GM21528 (cell line): Measurements from ENCODE around the gene LRBA.

ENCODE experiments used
- ATAC-seq: cut with Tn5 transposase; IDR thresholded peaks from one replicate; pipeline ENCODE4 v1.9.1; 2021; ENCODE audit warnings: mild to moderate bottlenecking, moderate library complexity; ENCODE audit not compliant: unreplicated experiment, low FRiP score

Gene LRBA

DNA sequence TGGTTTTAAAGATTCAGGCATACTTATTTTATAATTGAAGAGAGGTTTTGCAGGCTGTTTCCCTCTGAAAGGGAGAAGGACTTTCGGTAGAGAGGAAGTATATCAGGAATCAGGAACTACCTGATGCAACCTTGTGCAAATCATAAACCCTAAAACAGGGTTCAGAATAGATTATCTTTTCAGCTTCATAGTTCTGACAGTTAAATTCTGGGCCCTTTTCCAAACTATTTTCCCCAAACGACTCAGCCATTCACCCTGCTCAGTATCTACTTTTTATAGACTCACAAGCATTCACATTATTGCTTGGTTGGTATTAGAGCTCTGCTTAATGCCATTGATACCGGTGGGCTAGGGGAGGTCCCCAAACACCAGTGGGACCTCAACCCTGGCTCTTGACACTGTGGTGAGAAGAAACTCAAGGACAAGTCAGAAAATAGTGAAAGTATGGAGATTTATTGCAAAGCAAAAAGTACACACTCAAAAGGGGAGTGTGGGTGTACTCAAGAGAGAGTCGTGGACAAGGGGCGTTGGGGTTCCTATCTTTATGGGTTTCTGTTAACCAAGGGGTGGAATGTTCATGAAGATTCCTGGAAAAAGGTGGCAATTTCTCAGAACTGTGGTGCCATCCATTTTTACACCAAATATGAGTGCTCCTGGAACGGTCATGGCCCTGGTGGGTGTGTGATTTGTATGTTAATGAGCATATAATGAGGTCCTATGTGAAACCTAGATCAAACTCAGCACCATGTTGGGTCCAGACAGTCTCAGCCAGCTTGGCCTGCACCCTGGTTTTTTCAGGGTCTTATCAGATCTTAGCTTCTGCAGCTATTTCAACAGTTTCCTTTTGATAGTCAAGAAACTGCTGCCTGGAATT lies 698.5 kb downstream of the LRBA start:
- ATAC-seq: no peak

DNA sequence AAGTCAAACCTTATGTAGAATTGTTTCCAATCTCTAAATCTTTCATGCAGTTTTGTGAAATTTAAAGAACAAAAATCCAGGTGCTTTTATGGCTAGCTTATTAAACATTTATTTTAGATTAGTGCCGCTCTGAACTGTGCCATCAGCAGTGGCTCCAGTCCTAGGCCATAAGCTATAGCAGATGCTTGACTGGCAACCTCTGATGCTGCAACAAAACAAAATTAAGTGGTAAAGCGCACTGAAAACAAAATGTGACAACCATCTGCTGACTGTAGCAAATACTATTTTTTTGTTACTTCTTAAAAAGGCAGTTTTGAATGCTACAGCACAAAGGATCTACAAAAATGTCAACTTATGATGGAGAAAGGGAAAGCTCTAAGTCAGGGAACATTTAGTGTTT lies 699.4 kb downstream of the LRBA start:
- no peak for ATAC-seq

DNA sequence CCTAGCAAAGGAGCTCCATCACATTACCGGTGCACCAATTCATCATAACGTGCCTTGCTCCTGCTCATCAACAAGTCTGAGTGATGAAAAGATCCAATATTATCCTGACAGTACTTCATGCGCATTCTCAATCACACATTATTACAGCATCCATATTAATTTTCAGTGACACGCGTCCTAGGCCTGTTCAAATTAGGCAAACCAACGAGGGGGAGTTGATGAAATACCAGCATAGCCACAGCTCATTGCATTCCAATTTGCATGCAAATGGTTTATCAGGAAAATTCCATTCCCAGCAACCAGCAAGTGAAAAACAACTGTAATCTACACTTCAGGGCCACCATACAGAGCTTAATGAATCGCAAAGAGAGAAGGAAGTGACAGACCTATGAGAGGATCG lies 699.9 kb downstream of the LRBA start:
- no peak for ATAC-seq

DNA sequence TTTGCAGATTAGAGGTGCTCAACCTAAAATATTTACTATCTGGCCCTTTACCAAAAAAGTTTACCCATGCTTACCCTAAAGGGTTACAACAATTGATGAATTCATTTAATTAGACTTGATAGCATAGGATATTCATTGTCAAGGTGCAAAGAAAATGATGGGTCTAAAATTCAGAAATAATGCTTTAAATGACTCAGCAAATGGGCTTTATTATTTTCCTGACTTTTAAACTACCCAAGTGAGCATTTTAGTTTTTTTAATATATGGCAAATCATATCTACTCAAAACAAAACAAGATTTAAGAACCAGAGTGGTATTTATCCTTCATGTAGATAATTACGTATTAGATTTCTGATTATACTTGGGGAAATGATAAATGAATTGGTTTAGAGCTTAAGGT lies 701.1 kb downstream of the LRBA start:
- no peak for ATAC-seq

DNA sequence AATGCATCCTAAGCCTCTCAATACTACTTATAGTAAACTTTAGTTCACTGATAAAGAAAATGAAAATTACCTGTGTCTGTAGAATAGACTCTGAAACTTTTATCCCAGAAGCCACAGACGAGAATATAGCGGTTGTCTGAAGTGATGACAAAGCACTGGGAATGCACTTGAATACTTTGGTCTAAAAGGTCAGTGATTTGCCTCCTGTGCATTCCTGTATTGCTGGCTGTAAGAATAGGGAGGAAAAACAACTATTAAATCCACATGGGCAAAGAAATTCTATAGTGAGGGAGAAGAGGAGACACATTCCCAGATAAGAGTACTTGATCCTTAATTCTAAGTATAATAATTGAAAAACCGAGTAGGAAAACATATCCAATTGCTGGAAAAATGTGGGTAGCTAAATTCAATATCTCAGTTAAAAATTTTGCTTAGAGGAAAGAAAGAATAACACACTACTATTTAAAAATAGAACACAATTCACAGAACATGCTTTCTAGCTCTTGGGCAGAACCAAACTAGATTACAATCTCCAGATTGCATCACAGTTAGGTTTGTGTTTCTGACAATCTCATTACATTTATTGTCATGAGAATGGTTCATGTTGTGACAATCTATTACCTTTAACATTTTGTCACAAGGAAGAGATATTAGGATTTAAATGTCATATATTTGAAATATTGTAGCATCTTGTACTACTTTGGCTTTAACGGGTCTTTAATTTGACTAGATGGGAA lies 704.8 kb downstream of the LRBA start:
- ATAC-seq: no peak

DNA sequence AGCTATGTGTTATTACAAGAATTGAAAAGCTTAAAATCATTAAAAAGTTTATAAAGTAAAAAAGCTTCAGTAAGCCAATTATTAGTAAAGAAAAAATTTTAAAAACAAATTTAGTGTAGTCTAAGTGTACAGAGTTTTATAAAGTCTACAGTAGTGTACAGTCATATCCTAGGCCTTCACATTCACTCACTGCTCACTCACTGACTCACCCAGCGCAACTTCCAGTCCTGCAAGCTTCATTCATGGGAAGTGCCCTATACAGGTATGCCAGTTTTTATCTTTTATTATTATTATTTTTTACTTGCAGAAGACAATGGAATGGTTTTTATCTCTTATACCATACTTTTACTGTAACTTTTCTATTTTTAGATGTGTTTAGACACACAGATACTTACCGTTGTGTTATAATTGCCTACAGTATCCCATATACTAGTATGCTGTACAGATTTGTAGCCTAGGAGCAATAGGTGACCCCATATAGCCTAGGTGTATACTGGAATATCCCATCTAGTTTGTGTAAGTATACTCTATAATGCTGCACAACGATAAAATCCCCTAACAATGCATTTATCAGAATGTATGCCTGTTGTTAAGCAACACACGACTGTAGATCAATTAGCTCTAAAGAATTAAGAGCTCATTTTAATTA lies 706.1 kb downstream of the LRBA start:
- ATAC-seq: no peak

DNA sequence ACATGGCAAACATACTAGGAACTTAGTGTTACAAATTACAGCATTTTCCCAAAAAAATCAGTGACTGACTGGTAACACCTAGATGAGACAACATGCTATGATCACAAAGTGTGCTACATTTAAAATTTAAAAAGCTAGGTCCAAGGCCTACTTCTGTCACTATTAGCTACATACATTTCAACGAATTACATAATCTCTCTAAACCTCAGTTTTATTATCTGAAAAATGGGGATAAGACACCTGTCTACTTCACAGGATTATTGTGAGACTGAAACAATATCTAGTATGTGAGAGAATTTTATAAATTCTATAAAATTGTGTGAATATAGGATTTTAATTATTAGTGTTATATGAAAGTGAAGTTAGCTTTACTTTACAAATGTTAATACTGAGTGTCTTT lies 708.4 kb downstream of the LRBA start:
- ATAC-seq: no peak

DNA sequence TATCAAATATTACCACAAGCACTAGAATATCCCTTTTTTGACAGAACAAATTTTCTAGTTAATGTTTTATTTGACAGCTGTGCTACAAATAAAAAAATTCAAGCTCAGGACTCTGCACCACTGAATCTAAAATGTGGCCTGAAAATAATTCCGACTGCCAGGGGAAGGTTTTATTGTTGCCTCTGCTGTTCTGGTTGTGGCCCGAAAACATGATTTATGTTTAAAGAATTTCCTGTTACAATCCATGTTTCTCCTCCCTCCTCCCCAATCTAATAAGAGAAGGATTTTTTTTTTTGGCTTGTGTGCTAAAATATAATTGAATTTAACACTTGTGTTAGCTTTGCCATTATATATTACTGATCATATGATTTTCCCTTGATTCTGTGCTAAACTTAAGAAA lies 709.1 kb downstream of the LRBA start:
- no peak for ATAC-seq

DNA sequence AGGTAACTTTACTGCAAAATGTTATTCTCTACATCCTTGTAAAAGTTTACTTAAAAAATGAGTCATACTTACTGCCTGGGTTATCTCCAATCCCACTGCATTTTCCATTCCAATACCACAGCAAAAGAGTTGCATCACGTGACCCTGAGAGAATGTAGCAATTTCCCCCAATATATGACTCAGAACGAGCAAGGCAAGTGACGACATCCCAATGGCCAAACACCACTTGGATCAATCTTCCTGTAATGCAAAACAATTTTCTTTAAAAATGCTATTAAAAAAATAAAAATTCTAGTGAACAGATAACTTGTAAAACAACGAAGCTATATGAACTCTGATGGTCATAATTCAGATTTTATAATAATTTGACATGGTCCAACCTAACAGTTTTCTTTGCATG lies 712.5 kb downstream of the LRBA start:
- no peak for ATAC-seq

DNA sequence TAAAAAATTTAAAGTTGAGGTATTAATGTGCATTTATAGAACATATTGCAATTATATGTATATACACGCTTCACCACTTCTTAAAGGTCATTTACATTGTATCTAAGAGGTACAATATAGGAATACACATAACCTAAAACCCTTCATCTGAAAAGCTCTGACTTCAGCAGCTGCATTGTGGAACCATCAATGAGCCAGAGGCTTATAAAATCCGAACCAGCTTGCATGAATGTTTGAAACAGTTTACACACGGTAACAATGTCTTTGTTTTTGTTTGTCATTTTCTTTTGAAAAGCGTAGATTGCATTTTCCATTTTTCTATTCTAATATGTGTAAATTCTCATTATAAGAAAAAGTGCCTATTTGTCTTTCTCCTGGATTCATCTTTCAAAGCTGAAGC lies 715.3 kb downstream of the LRBA start:
- ATAC-seq: no peak

DNA sequence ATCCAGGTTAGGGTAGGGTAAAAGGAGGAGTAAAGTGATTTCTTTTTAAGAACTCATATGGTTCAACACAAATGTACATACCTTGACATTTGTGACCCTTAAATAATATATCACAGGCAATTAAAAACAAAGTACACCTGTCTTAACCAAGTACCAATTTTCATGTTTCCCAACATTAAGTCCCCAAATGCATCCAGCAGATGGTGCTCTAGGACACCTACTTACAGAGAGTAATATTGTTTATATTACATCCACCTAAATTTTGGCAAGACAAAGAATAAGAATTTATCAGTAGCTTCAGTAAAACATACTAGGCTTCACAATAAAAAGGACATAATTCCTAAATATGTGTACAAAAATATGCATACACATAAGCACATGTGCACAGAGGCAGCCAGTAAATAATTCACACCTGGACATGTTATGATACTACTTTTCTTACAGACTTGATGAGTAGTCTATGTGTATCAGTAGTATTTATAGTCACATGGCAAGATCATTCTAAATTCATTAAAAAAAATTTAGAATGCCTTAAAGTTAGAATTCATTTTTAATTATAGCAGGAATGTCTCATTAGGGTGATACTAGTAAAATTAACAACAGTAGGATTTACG lies 717.1 kb downstream of the LRBA start:
- no peak for ATAC-seq

DNA sequence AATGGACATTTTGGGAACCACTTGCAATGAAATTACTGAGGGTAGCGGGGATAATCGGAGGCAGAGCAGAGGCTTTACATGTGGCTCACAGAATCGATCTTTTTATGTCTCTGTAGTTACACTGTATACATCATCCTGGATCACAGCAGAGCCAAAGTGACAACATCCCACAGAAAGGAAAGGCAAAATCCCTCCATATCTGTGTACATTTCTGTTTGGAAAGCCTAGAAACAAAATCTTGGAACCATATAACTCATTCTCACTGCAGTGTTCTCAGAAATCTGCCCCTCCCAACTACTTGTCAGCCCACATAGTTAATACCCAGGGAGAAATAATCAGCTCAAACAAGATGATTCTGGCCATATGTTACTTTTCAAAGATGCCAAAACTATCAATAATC lies 725.2 kb downstream of the LRBA start:
- ATAC-seq: no peak

DNA sequence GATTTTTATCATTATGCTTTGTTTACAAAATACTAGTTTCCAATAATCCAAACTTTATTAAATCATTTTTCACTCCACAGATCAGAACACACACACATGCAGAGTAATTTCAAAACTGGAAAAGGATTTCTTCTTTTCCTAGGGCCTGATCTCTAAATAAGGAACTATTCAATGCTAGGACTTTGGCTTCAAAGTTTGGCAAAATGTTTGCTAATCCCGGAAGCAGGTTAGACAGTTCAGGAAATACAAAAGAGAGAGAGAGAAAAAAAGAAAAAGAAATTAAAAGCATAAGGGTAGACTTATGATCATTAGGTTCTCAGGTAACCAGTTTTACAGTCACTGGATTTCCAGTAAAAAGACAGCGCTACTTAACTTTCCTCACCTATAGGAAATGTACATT lies 725.9 kb downstream of the LRBA start:
- ATAC-seq: no peak

DNA sequence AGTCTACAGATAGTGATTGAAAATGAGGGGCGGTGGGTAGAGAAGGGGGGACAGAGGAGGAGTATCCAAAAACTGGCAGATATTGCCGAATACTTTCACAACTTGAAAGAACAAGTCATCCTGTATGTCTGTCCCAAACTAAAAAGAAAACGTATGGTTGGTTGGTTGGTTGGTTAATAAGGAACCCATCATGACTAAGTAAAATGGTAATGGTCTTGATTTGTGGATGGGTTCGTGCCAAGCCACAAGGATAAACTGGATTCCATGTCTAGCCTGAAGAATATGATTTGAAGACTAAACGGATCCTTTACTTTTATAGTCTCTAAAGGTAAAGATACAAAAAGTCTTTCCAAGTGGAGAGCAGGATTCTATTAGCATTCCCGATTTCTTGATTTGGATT lies 728.4 kb downstream of the LRBA start:
- ATAC-seq: no peak

DNA sequence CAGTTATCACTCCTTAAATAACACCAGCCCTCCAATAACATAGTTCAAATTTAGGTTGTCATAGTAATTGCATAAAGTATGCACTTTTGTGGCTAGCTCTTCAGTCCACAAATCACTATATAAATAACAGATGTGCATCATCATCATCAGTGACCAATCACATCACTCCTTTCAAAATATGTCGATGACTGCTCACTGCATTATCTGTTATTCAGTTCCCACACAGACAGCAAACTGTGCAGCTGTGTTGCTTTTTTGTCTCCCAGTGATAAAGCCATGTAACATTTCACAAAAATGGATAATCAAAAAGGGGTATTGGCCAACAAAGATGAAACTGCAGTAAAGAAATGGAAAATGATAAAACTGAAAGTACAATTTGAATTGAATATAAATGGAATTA lies 731.4 kb downstream of the LRBA start:
- no peak for ATAC-seq

DNA sequence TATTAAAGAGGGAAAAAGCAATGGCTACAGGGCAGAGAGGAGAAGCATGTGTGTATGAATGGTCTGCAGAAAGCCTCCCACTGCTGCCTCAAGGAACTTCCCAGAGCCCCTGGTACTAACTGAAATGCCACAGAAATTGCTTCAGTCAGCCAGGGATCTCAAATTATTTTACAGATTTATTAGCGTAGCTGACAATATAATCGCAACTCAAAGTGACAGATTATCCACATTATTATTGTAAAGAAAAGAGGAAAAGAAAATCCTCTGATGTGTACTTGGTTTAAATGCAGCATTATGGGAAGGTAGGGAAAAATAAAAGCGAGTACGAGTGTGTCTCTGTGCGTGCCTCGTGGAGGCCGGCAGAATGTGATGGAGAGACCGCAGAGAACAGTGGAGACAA lies 734.1 kb downstream of the LRBA start:
- ATAC-seq: no peak

DNA sequence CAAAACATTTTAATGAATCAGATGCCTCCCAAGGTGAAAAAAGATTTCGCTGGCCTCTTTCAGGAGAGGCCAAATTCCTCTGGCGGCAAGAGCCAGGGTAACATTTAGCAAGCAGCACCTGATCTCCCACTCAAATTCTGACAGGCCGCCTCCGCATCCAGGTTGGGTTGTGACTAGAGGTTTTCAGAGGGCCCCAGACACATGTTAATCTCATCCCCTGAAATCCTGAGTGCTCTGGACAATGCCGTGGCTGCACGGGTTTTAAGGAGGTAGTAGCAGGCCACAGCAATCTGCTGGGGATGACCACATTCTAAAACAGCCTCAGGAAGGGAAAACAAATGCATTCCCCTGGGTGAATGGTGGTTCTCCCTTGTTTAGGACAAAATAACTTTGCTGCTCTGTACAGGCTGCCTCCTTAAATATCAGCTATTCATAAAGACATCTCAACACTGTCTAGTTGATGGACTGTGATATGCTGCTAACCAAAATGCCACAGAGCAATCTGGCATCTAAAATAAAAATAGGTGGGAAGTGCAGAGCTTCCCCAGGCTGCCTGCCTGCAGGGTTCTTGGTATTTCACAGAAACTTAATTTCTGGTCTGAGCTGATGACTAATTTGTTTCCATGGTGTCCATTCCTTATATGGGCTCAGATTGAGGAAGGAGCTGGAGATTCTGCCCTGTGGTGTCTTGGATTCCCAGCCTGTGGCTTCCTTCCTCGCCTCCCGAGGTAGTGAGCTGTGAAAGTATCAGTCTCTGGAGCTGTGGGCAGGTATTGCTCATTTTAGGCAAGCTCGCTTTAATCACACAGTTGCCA lies 734.8 kb downstream of the LRBA start:
- no peak for ATAC-seq

DNA sequence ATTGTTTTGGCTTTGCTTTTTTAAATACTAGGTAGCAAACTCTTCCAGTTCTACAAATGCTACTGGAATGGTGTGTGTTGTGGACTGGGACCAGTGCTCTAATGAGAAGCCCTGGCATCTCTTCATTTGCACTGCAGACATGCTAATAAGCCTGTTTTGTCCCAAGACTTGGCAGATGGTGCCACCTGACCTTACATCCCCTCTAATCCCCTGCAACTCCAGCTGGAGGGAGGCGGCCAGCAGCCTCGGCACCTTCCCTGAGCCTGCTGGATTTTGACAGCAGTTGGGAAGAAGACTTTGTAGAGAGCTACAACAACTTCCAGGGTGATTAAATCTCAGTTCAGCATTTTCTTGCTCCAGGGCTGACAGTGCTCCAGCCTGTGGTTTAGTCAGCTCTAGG lies 736.9 kb downstream of the LRBA start:
- no peak for ATAC-seq

DNA sequence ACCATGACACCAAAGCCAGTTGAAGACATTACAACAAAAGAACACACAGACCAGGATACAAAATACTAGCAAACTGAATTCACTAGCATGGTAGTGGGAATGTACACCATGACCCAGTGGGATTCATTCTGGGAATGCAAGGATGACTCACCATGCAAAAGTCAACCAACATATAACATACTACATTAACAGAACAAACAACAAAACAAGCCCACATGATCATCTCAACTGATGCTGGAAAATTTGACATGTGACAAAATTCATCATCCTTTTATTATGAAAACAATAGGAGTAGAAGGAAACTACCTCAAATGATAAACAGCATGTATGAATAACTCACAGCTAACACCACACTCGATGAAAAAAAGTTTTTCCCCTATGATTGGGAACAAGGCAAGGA lies 746.6 kb downstream of the LRBA start:
- no peak for ATAC-seq

DNA sequence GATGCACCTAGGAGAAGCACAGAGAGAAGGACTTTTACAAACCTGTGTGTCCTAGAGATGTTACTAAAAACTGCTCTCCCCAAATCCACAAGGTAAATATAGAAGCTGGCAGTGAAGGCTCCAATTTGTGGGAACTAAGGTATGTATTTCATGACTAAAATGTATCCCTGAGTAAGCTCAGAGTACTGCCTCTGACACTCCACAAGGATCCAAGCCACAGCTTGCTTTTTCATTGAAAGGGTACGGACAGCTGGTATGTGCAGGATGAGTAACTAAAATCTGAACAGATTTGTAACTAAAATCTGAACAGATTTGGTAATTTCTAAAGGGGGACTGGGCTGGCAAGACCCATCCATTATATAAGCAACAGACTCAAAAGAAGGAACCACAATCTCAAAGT lies 749.3 kb downstream of the LRBA start:
- ATAC-seq: no peak
